GM23248 (cell line): Measurements from ENCODE around the gene RHOJ. TPM values are rescaled to one million over a fixed set of nuclear protein-coding genes. Genes with fewer than 3 reads are reported as not detected.
A peak's percentile ranks its signal among the peaks of the same experiment; 100 is the strongest.

ENCODE experiments used
- DNase-seq: peaks from one replicate; pipeline ENCODE4 v3.0.0-alpha.2; 2015
- H2AFZ ChIP-seq: fragments of 200-600 bp; sonication (generic); 2 replicates; pipeline ENCODE4 v1.6.1; 2016; ENCODE audit warnings: antibody characterized with exemption
- H3F3A ChIP-seq: fragments of 200-600 bp; sonication (generic); 2 replicates; pipeline ENCODE4 v1.6.1; 2016; ENCODE audit warnings: mild to moderate bottlenecking, antibody characterized with exemption, mixed run types; ENCODE audit not compliant: insufficient read depth
- H3K27ac ChIP-seq: fragments of 200-600 bp; sonication (generic); 2 replicates; pipeline ENCODE4 v1.5.1; 2016; ENCODE audit warnings: mild to moderate bottlenecking
- H3K27me3 ChIP-seq: fragments of 200-600 bp; sonication (generic); replicated peaks from 2 replicates; pipeline ENCODE4 v1.6.1; 2016; ENCODE audit warnings: mild to moderate bottlenecking; ENCODE audit not compliant: insufficient read depth
- H3K36me3 ChIP-seq: fragments of 200-600 bp; sonication (generic); 2 replicates; pipeline ENCODE4 v1.6.1; 2016; ENCODE audit warnings: low read depth, mild to moderate bottlenecking
- H3K4me1 ChIP-seq: fragments of 200-600 bp; sonication (generic); 2 replicates; pipeline ENCODE4 v1.6.1; 2016; ENCODE audit warnings: mild to moderate bottlenecking; ENCODE audit not compliant: insufficient read depth
- H3K4me2 ChIP-seq: fragments of 200-600 bp; sonication (generic); one replicate; pipeline ENCODE4 v1.6.1; 2016; ENCODE audit warnings: mild to moderate bottlenecking; ENCODE audit not compliant: unreplicated experiment
- H3K4me3 ChIP-seq: fragments of 200-600 bp; sonication (generic); 2 replicates; pipeline ENCODE4 v1.5.1; 2016; ENCODE audit warnings: mild to moderate bottlenecking
- H3K79me2 ChIP-seq: fragments of 200-600 bp; sonication (generic); 2 replicates; pipeline ENCODE4 v1.6.1; 2016; ENCODE audit warnings: mild to moderate bottlenecking; ENCODE audit not compliant: insufficient read depth
- H3K9ac ChIP-seq: fragments of 200-600 bp; sonication (generic); 2 replicates; pipeline ENCODE4 v1.6.1; 2016; ENCODE audit warnings: mild to moderate bottlenecking
- H3K9me2 ChIP-seq: fragments of 200-600 bp; sonication (generic); 2 replicates; pipeline ENCODE4 v1.6.1; 2016; ENCODE audit warnings: mixed run types, mild to moderate bottlenecking, moderate library complexity; ENCODE audit not compliant: insufficient read depth
- H3K9me3 ChIP-seq: fragments of 200-600 bp; sonication (generic); one replicate; pipeline ENCODE4 v1.6.1; 2017; ENCODE audit warnings: low read depth
- H4K20me1 ChIP-seq: fragments of 200-600 bp; sonication (generic); 2 replicates; pipeline ENCODE4 v1.6.0; 2016; ENCODE audit not compliant: insufficient read depth
- EZH2 ChIP-seq: fragments of 200-600 bp; sonication (generic); IDR thresholded peaks from 2 replicates; pipeline ENCODE4 v1.6.1; 2018; ENCODE audit warnings: antibody characterized with exemption, mild to moderate bottlenecking; ENCODE audit not compliant: insufficient read depth, poor library complexity, severe bottlenecking
- EZH2phosphoT487 ChIP-seq: fragments of 200-600 bp; sonication (generic); IDR thresholded peaks from 2 replicates; pipeline ENCODE4 v1.6.1; 2018; ENCODE audit warnings: antibody characterized with exemption, moderate library complexity, mild to moderate bottlenecking, low read depth; ENCODE audit not compliant: insufficient read depth
- WGBS, 2 experiments: methylation state at CpG; one replicate each; pipeline ENCODE4 v1.1.6; 2015 to 2017; ENCODE audit warnings: low lambda C conversion rate in 2 of 2, low coverage in 1 of 2; ENCODE audit errors: missing lambda C conversion rate in 2 of 2; 5-methylcytosine and 5-hydroxymethylcytosine counted together
- in situ Hi-C: fragments of 300-500 bp; cut with MboI; formaldehyde crosslinking; loops from 2 replicates; pipeline ENCODE4 v1.15.0; 2020
- polyA plus RNA-seq: library from polyadenylated mRNA; unstranded; fragments of >200 nt; fragmentation: Nextera tagmentation; extraction: Ambion mirVana; gene quantifications from 2 replicates; pipeline ENCODE4 v1.2.1, GENCODE V29; 2016
- total RNA-seq: library from RNA; depleted of rRNA; stranded (reverse); fragments of >200 nt; shearing (Covaris generic); gene quantifications from 2 replicates; pipeline ENCODE4 v1.2.3, GENCODE V29; 2014; rRNA removed

Gene RHOJ
- total RNA-seq (1.2 and 1.6 TPM in 2 replicates), polyA plus RNA-seq (2.2 and 3.0 TPM in 2 replicates)

- Histone ChIP-seq H3K9me2 (no peaks in the 10 kb centered on the region), H3K4me3 (peak within 1 kb of the TSS; percentile 75), H3K9ac (peak within 1 kb of the TSS; percentile 80), H3K4me1 (peaks cover 24% of the 10 kb centered on the region), H3K36me3 (no peaks in the 10 kb centered on the region), H3K79me2 (no peaks in the 10 kb centered on the region), H3K9me3 (no peaks in the 10 kb centered on the region), H3F3A (peaks cover 12% of the 10 kb centered on the region; the same call in 1 of the 2 replicates), H4K20me1 (no peaks in the 10 kb centered on the region), H2AFZ (peak within 1 kb of the TSS; percentile 97), H3K27me3 (no peaks in the 10 kb centered on the region), H3K4me2 (peak within 1 kb of the TSS; percentile 99), H3K27ac (peak within 1 kb of the TSS; percentile 85)
- WGBS, 2 experiments, result 3 to 4% methylated on average over 16 of the region's 16 CpGs
- DNase-seq, result peak; percentile 51
- in situ Hi-C loops, result no loop called here
- TF ChIP-seq EZH2 (no peak), EZH2phosphoT487 (no peak)
Measured at GRCh38 chr14:63204407-63205043, at the start of gene RHOJ. RHOJ (plus strand) TSS chr14:63204443; CDS start chr14:63204870, 427 bp downstream.

- no peaks in the 10 kb centered on the region for H4K20me1 ChIP-seq
- H3K4me3 ChIP-seq, result no peak overlapping the region
- H3K9me2 ChIP-seq, result no peaks in the 10 kb centered on the region
- no peaks in the 10 kb centered on the region for H3K27me3 ChIP-seq
- H3K79me2 ChIP-seq, result no peaks in the 10 kb centered on the region
- H3K4me2 ChIP-seq, result no peak overlapping the region
- peak; percentile 18 for DNase-seq
- no peaks in the 10 kb centered on the region for H3F3A ChIP-seq
- H3K9me3 ChIP-seq, result no peaks in the 10 kb centered on the region
- in situ Hi-C loops, result no loop called here
- H3K27ac ChIP-seq, result no peak overlapping the region
- H3K4me1 ChIP-seq, result no peaks in the 10 kb centered on the region
- H2AFZ ChIP-seq, result no peak overlapping the region
- H3K36me3 ChIP-seq, result no peaks in the 10 kb centered on the region
- TF ChIP-seq EZH2 (no peak), EZH2phosphoT487 (no peak)
- no peak overlapping the region for H3K9ac ChIP-seq
- WGBS, 2 experiments, result 18 to 20% methylated on average over 5 of the region's 5 CpGs
Measured at GRCh38 chr14:63155511-63156185, 48.6 kb upstream of the RHOJ start.

- no peaks in the 10 kb centered on the region for H3F3A ChIP-seq
- H3K4me3 ChIP-seq, result no peak overlapping the region
- no peak overlapping the region for H3K9ac ChIP-seq
- H2AFZ ChIP-seq, result no peak overlapping the region
- no peak overlapping the region for H3K27ac ChIP-seq
- no peaks in the 10 kb centered on the region for H3K27me3 ChIP-seq
- DNase-seq, result no peak
- no peaks in the 10 kb centered on the region for H3K9me3 ChIP-seq
- TF ChIP-seq EZH2, result no peak
- no peak for TF ChIP-seq EZH2phosphoT487
- 4 to 14% methylated on average over 2 of the region's 2 CpGs for WGBS, 2 experiments
- no peak overlapping the region for H3K4me2 ChIP-seq
- H3K79me2 ChIP-seq, result no peaks in the 10 kb centered on the region
- no peaks in the 10 kb centered on the region for H3K36me3 ChIP-seq
- in situ Hi-C loops, result no loop called here
- no peaks in the 10 kb centered on the region for H3K4me1 ChIP-seq
- no peaks in the 10 kb centered on the region for H3K9me2 ChIP-seq
- no peaks in the 10 kb centered on the region for H4K20me1 ChIP-seq
Measured at GRCh38 chr14:63157195-63157594, 47.0 kb upstream of the RHOJ start.

GRCh38 chr14:63163306-63163705 is 40.9 kb upstream of the RHOJ start:
- no peak for TF ChIP-seq EZH2
- TF ChIP-seq EZH2phosphoT487, result no peak
- in situ Hi-C loops, result no loop called here

More at GRCh38 chr14:63163306-63163705, 40.9 kb upstream of the RHOJ start:
- Histone ChIP-seq H2AFZ (no peak overlapping the region), H3F3A (no peaks in the 10 kb centered on the region), H3K79me2 (no peaks in the 10 kb centered on the region), H4K20me1 (no peaks in the 10 kb centered on the region), H3K9me2 (no peaks in the 10 kb centered on the region), H3K27ac (no peak overlapping the region), H3K4me2 (no peak overlapping the region), H3K4me1 (no peaks in the 10 kb centered on the region), H3K9me3 (no peaks in the 10 kb centered on the region), H3K4me3 (no peak overlapping the region), H3K9ac (no peak overlapping the region), H3K36me3 (no peaks in the 10 kb centered on the region), H3K27me3 (no peaks in the 10 kb centered on the region)
- 38 to 42% methylated on average over 1 of the region's 1 CpG for WGBS, 2 experiments
- no peak for DNase-seq
